GM19452 (cell line): Measurements from ENCODE around the gene TRAK2.

ENCODE experiments used
- ATAC-seq: cut with Tn5 transposase; IDR thresholded peaks from one replicate; pipeline ENCODE4 v1.9.1; 2021; ENCODE audit not compliant: unreplicated experiment

TRAK2 gene

DNA sequence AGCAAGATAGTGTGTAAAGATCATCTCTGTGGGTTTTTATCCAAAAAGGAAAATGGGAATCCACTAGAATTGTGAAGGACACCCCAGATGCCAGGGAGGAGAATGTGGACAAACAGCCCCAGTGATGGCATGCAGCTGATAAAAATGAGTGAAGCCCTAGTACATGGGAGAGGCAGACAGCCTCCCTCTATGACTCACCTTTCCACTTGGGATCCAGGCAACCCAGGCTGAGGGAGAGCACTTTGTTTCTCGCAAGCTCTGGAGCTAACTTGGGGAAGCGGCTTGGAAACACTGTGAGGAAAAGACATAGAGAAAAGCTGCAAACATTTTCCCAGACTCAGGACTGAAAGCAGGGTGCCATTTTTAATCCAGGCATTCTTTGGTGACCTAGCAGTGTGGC is 88.9 kb downstream of the TRAK2 start:
- no peak for ATAC-seq

- no peak for ATAC-seq
Observed at GRCh38 chr2:201361078-201361733, 90.1 kb downstream of the TRAK2 start.

DNA sequence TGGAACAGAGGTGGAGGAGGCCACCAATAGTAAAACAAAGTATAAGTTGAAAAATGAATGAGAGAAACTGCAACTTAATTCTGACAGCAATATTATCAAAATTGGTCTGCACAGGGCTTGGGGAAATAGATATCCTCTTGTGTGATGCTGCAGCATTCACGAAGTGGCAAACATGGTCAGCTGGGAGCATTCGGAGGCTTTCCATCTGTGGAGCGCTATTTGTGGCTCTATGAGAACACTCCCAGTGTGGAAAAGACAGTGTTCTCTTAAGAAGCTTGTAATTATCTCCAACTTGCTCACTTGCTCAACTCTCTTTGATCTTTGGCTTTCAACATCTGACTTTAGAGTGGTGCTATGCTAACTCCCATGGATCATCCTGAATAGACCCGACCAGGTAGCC is 91.0 kb downstream of the TRAK2 start:
- no peak for ATAC-seq

- ATAC-seq, result no peak
Observed at GRCh38 chr2:201358684-201359083, 92.6 kb downstream of the TRAK2 start.

DNA sequence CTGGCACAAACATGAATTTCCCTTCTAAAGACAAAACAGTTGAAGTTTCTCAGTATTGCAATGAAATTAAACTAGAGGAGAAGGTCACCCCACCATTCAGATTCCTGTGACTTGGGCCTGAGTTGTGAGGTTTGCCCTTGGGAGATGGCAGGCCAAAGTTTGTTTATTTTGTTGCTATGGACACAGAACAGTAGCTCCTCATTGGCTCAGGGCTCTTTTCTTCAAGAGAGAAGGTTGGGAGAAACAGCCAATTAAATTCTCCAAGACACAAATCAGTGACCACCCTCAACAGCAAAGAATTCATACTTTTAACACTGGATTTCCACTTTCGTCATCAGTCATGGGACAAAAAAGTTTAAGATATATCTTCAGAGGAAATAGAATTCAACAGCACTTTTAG is 94.0 kb downstream of the TRAK2 start, which contains the start of gene FLACC1:
Gene FLACC1, minus strand, starts transcription at position 125 of the 400 bp plus-strand sequence. CDS start 5,941 bp downstream, outside the sequence.
- no peak for ATAC-seq

GRCh38 chr2:201353116-201353515 is 98.1 kb downstream of the TRAK2 start:
- ATAC-seq, result no peak

DNA sequence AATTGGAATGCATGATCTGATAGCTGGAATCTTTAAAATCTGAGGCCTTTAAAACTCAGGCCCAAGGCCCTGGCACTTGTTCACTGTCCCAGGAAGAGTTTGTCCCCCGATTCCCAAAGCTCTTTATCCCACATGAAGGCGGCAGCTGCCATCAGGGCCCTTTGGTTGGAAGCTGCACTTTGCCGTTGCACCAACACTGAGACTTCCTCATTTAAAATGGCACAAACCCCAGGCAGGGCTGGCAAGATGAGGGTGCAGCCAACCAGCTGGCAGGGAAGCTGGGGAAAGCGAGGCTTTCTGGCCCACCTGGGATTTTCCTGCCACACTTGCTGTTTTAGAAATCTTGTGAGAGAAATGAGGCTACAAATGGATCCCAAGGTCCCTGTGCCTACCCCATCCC is 100.4 kb downstream of the TRAK2 start:
- ATAC-seq, result no peak

DNA sequence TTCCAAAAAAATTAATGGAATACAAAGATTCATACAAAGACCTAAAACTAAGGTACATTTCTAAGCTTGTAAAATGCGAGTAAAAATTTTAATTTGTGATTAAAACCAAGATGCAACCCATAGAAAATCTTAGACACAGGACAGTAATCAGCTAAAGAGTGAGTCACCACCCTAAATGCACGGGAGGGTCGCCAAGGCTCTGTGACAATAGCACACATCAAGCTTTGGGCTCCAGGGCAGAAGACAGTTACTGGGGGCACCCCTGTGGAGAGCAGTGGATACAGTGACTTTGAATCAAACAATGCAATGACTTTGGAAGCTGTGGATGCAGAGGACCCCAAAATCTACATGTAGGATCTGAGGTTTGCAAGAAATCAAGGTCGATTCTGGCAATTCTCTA is 101.7 kb downstream of the TRAK2 start:
- ATAC-seq, result no peak

DNA sequence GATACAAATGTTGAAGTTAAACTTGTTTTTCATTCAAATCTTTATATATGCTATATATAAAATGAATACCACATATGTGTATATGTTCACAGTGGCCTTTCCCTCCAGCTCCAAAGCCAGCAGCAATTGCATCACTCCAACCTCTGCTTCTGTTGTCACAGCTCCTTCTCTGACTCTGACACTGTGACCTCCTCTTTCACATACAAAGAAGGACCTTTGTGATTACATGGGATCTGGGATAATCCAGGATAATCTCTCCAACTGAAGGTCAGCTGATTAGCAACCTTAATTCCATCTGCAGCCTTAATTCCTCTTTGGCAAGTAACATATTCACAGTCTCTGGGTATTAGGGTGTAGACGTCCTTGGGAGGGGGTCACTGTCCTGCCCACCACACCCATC is 102.5 kb downstream of the TRAK2 start:
- no peak for ATAC-seq

DNA sequence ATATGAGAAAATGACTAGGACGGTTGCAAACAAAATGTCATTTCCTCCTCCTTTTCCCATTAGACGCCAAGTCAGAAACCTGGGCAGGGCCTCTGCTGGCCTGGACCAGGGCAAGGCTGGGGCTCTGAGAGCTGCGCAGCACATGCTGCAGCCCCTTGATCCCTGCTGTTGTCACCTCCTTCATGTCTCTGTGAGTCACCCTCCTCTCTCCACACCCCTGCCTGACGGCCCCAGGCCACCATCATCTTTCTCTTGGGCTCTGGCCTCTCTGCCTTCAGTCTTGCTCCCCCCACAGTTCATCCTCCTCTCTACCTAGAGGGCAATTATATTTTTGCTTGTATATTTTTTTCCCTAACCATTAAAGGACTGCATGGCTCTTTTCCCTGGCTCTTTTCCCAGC is 104.1 kb downstream of the TRAK2 start:
- ATAC-seq, result no peak

DNA sequence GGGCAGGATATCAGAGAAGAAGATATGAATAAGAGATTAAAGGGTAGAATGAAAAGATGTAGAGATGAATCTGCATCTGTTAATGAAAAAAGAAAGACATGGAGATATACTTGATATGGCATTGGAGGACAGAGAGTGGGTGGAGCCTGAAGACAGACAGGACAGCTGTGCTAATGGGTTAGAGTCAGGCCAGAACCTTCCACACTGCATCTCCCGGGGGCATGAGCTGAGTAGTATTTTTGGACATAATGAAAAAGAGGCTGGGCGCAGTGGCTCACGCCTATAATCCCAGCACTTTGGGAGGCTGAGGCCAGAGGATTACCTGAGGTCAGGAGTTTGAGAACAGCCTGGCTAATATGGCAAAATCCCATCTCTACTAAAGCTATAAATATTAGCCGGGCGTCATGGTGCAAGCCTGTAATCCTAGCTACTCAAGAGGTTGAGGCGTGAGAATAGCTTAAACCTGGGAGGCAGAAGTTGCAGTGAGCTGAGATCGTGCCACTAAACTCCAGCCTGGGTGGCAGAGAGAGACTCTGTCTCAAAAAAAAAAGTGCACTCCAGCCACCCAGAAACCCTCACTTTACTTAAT is 105.5 kb downstream of the TRAK2 start:
- no peak for ATAC-seq

GRCh38 chr2:201344663-201345366 is 106.4 kb downstream of the TRAK2 start:
- ATAC-seq, result peak; percentile 97

GRCh38 chr2:201343559-201343958 is 107.7 kb downstream of the TRAK2 start:
- ATAC-seq, result no peak

DNA sequence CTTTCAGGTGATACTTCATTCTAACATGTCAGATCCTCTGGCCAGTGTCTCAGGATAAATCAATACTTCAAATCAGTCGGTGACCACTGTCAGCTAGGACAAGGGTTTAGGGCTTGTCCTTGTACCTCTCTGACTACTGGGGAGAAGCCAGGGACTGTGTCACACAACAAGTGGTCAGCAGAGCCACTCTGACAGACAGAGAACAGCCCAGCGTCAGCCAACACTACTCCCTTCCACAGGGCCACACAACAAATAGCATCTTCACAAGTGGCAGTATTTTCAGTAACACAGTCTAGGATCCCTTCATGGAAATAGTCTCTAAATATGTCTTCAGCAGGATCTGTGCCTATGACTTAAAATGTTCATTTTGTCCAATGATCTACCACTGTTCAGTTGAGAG is 108.3 kb downstream of the TRAK2 start:
- no peak for ATAC-seq

- no peak for ATAC-seq
Observed at GRCh38 chr2:201329409-201329808, 121.8 kb downstream of the TRAK2 start.

- no peak for ATAC-seq
Observed at GRCh38 chr2:201327678-201328077, 123.6 kb downstream of the TRAK2 start.
